ENCODE measurements around the gene DAPK1. TPM values are rescaled to one million over a fixed set of nuclear protein-coding genes. Genes with fewer than 3 reads are reported as not detected.

Gene DAPK1
- total and polyA plus RNA-seq, 10 of the 15 experiments (the other 5 are each of a cell fraction or from before 2014, with no cell fraction given), result 8.2 to 94.7 (median 51.6) TPM

- no peak overlapping the region for H3K27ac ChIP-seq (ENCODE audit: control insufficient read depth, insufficient read depth)
- ATAC-seq, result no peak
- H3K4me2 ChIP-seq (ENCODE audit: control insufficient read depth, insufficient read depth), result no peak overlapping the region
- H2AFZ ChIP-seq (ENCODE audit: control insufficient read depth, low read depth, low read length), result no peak overlapping the region
- ChIA-PET POLR2A (no interaction called here), CTCF (interaction anchor here (1.0 kb wide), 1 partner anchor 78 kb away, joined by 3 read pairs; no protein-coding TSS in a partner anchor), RAD21 (ENCODE audit: unreplicated experiment) (no interaction called here), SMC1A (ENCODE audit: uncharacterized antibody, unreplicated experiment) (no interaction called here)
- no peaks in the 10 kb centered on the region for H3K79me2 ChIP-seq (ENCODE audit: control insufficient read depth, insufficient read depth, low read length)
- intact Hi-C loops (cut with micrococcal nuclease; ENCODE audit: unreplicated experiment) (no loop called here), in situ Hi-C loops (cut with MboI) (no loop called here)
- no TSS peak for BruUV-seq (replicated peaks)
- DNase-seq (ENCODE audit: low read depth, low spot score), result no peak
- no peaks in the 10 kb centered on the region for H3K36me3 ChIP-seq (ENCODE audit: control insufficient read depth in 2 of 2, insufficient read depth in 2 of 2, low read length in 1 of 2)
- FAIRE-seq, result no peak
- no peak overlapping the region for H3K9ac ChIP-seq (ENCODE audit: control insufficient read depth, insufficient read depth, low read length)
- H3K9me3 ChIP-seq (replicated peaks; ENCODE audit: control insufficient read depth, insufficient read depth, low read length), result no peaks in the 10 kb centered on the region
- TF ChIP-seq MXI1 (IDR thresholded peaks at IDR 0.05; ENCODE audit: low read depth, low read length) (no peak), ATF3 (IDR thresholded peaks at IDR 0.05; ENCODE audit: borderline replicate concordance, extremely low read depth, low read depth, low read length) (no peak), GABPA (IDR thresholded peaks at IDR 0.05; ENCODE audit: low read depth) (no peak)
- H3K4me1 ChIP-seq (ENCODE audit: control insufficient read depth, insufficient read depth, low read length), result no peaks in the 10 kb centered on the region
- 0% methylated on average over 2 of the region's 2 CpGs for WGBS (ENCODE audit: insufficient coverage, insufficient replicate concordance, low lambda C conversion rate, missing lambda C conversion rate)
- peaks cover 0 to 3% of the 10 kb centered on the region in 2 experiments; a peak in 3 of 4 replicates for H3K27me3 ChIP-seq (replicated peaks in 1 of 2; ENCODE audit: control insufficient read depth in 2 of 2, insufficient read depth in 2 of 2, low read length in 1 of 2)
- no peak overlapping the region for H3K4me3 ChIP-seq
- no peaks in the 10 kb centered on the region for H4K20me1 ChIP-seq (ENCODE audit: control insufficient read depth, insufficient read depth)
These were observed 236.4 kb downstream of the DAPK1 start for GRCh38 chr9:87734106-87734505.

GRCh38 chr9:87739546-87739945, 241.9 kb downstream of the DAPK1 start:
- 12% methylated on average over 3 of the region's 3 CpGs for WGBS (ENCODE audit: insufficient coverage, insufficient replicate concordance, low lambda C conversion rate, missing lambda C conversion rate)
- DNase-seq (ENCODE audit: low read depth, low spot score) (no peak), FAIRE-seq (no peak), ATAC-seq (no peak)
- H3K79me2 ChIP-seq (ENCODE audit: control insufficient read depth, insufficient read depth, low read length), result no peaks in the 10 kb centered on the region
- ChIA-PET CTCF (no interaction called here), RAD21 (ENCODE audit: unreplicated experiment) (no interaction called here), POLR2A (no interaction called here), SMC1A (ENCODE audit: uncharacterized antibody, unreplicated experiment) (no interaction called here)
- no peaks in the 10 kb centered on the region for H3K9me3 ChIP-seq (replicated peaks; ENCODE audit: control insufficient read depth, insufficient read depth, low read length)
- BruUV-seq (replicated peaks), result no TSS peak
- no peaks in the 10 kb centered on the region for H4K20me1 ChIP-seq (ENCODE audit: control insufficient read depth, insufficient read depth)
- no peak overlapping the region for H3K27ac ChIP-seq (ENCODE audit: control insufficient read depth, insufficient read depth)
- no peak overlapping the region for H2AFZ ChIP-seq (ENCODE audit: control insufficient read depth, low read depth, low read length)
- no peak overlapping the region for H3K4me3 ChIP-seq
- H3K4me2 ChIP-seq (ENCODE audit: control insufficient read depth, insufficient read depth), result no peak overlapping the region
- H3K9ac ChIP-seq (ENCODE audit: control insufficient read depth, insufficient read depth, low read length), result no peak overlapping the region
- H3K4me1 ChIP-seq (ENCODE audit: control insufficient read depth, insufficient read depth, low read length), result no peaks in the 10 kb centered on the region
- TF ChIP-seq EZH2 (IDR thresholded peaks at IDR 0.05; ENCODE audit: borderline replicate concordance, control insufficient read depth, low read depth, low read length) (no peak), ZNF592 (IDR thresholded peaks at IDR 0.05) (no peak), KLF5 (IDR thresholded peaks at IDR 0.05; ENCODE audit: partially characterized antibody) (no peak), RUNX3 (IDR thresholded peaks at IDR 0.05; ENCODE audit: low read length) (no peak), ATF7 (IDR thresholded peaks at IDR 0.05; ENCODE audit: low read depth) (no peak), SIX5 (IDR thresholded peaks at IDR 0.05; ENCODE audit: low read depth, low read length, severe bottlenecking) (no peak)
- intact Hi-C loops (cut with micrococcal nuclease; ENCODE audit: unreplicated experiment), result no loop called here
- in situ Hi-C loops (cut with MboI), result no loop called here
- H3K36me3 ChIP-seq (ENCODE audit: control insufficient read depth in 2 of 2, insufficient read depth in 2 of 2, low read length in 1 of 2), result no peaks in the 10 kb centered on the region
- H3K27me3 ChIP-seq (replicated peaks in 1 of 2; ENCODE audit: control insufficient read depth in 2 of 2, insufficient read depth in 2 of 2, low read length in 1 of 2), result no peaks in the 10 kb centered on the region
